Epithelial cell of esophagus (primary cell): ENCODE measurements around the gene PRSS33.

Source experiments
- DNase-seq: peaks from one replicate; pipeline ENCODE4 v3.0.0; 2010; ENCODE audit warnings: low read depth
- H3K4me3 ChIP-seq: 2 replicates; pipeline ENCODE4 v1.5.1; 2011; ENCODE audit warnings: mild to moderate bottlenecking, low read length, control low read depth
- CTCF ChIP-seq: IDR thresholded peaks from 2 replicates; pipeline ENCODE4 v1.5.1; 2011; ENCODE audit warnings: low read depth, mild to moderate bottlenecking, low read length, control low read depth, inconsistent platforms; ENCODE audit not compliant: insufficient read depth; ENCODE audit errors: missing control alignments

PRSS33 gene

DNA sequence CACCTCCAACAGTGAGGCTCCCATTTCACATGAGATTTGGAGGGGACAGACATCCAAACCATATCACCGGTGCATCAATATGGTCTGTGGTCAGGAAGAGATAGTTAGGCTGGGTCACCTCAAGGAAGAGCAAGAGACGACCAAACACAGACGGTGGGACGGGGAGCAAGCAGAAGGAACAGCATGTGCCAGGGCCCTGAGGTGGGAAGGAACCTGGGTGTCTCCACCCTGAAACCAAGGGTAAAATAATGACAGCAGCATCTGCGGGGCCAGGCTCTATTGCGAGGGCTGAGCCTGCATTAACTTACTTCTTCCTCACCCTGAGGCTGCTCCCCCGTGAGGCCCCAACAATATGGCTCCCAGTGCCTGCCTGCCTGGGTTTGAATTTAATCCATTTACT is 20.8 kb upstream of the PRSS33 start:
- no peak overlapping the region for H3K4me3 ChIP-seq
- DNase-seq = no peak
- no peak for TF ChIP-seq CTCF

- no peak for TF ChIP-seq CTCF
- no peak overlapping the region for H3K4me3 ChIP-seq
- no peak for DNase-seq
These were observed 18.9 kb upstream of the PRSS33 start for GRCh38 chr16:2806286-2806685.

- no peak for TF ChIP-seq CTCF
- H3K4me3 ChIP-seq = no peak overlapping the region
- no peak for DNase-seq
These were observed 17.4 kb upstream of the PRSS33 start for GRCh38 chr16:2804728-2805127.

DNA sequence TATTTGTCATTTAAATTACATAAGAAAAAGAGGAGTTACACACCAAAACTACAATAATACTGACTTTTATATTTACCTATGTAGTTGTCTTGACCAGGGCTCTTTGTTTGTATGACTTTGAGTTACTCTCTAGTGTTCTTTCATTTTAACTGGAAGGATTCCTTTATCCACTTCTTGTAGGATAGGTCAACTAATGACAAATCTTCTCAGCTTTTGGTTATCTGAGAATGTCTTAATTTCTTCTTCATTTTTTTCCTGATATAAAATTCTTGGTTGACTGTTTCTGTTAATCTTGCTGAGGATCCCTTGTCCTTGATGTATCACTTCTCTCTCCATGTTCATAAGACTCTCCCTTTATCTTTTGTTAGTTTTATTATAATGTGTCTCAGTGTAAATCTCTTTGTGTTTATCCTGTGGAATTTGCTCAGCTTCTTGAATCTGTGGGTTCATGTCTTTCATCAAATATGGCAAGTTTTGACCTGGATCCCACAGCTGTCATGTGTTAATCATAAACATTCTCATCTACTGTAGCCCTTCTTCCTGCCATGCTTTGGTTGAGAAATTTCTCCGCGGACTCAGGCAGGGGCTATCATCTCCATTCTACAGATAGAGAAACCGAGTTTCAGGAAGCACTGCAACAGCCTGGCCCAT is 16.3 kb upstream of the PRSS33 start:
- DNase-seq = no peak
- no peak overlapping the region for H3K4me3 ChIP-seq
- TF ChIP-seq CTCF = no peak

DNA sequence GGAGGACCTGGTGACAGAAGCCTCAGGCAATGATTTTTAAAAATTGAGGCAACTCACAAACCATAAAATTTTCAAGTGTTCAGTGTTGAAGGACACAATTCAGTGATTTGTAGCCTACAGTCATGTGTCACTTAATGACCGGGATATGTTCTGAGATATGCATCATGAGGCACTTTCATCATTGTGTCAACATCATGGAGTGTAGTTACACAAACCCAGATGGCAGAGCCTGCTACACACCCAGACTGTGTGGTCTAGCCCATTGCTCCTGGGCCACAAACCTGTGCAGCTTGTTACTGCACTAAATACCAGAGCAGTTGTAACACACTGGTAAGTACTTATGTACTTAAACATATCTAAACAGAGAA is 12.5 kb upstream of the PRSS33 start:
- H3K4me3 ChIP-seq = no peak overlapping the region
- no peak for TF ChIP-seq CTCF
- peak; percentile 83 for DNase-seq

DNA sequence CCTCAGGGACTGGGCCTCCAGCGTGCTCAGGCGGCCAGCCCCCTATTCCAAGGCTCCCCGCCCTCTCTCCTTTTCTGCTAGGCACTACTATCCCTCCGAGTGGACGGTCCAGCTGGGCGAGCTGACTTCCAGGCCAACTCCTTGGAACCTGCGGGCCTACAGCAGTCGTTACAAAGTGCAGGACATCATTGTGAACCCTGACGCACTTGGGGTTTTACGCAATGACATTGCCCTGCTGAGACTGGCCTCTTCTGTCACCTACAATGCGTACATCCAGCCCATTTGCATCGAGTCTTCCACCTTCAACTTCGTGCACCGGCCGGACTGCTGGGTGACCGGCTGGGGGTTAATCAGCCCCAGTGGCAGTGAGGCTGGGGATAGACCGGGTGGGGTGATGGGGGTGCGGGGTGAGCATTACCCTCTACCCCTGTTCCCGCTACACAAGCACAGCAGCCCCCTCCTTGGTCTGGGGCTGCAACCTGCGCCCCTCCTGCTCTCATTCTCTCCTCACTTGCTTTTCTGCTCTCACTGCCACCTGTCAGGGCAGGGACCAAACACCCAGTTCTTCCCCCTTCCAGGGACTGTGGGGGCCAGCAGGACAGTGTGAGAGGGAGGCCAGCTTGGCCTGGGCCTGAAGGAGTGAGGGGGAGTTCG is 12.0 kb upstream of the PRSS33 start:
- H3K4me3 ChIP-seq = no peak overlapping the region
- TF ChIP-seq CTCF = no peak
- no peak for DNase-seq

GRCh38 chr16:2798723-2799204 is 11.4 kb upstream of the PRSS33 start:
- no peak for DNase-seq
- no peak for TF ChIP-seq CTCF
- H3K4me3 ChIP-seq = no peak overlapping the region
